ENCODE measurements around the gene TTC13.

- no peak for TF ChIP-seq POLR2A (IDR thresholded peaks at IDR 0.05)
- no peak for TF ChIP-seq CTCF (IDR thresholded peaks at IDR 0.05)
These were observed 23.2 kb upstream of the TTC13 start for GRCh38 chr1:231001892-231002291.

Measured in tibial nerve (tissue), 3 donors.